K562 (cell line): ENCODE measurements around the gene RAD50. TPM values are rescaled to one million over a fixed set of nuclear protein-coding genes. Genes with fewer than 3 reads are reported as not detected.

ENCODE experiments used
- CAMTA2 ChIP-seq: fragments of 250-450 bp; sonication (Bioruptor Pico); conservative IDR thresholded peaks from 2 replicates; pipeline ENCODE4 v1.5.1; 2022
- GABPA ChIP-seq: fragments of 200-800 bp; sonication (Bioruptor generic); conservative IDR thresholded peaks from 2 replicates; pipeline ENCODE4 v1.6.1; 2016; ENCODE audit warnings: low read depth, missing genetic modification characterization, missing compliant biosample characterization
- HEY1 ChIP-seq: fragments of 250-450 bp; sonication (Bioruptor Pico); IDR thresholded peaks from 2 replicates; pipeline ENCODE4 v1.5.0; 2020; ENCODE audit warnings: mild to moderate bottlenecking, moderate library complexity, borderline replicate concordance
- HIVEP1 ChIP-seq: fragments of 250-450 bp; sonication (Bioruptor Pico); IDR thresholded peaks from 2 replicates; pipeline ENCODE4 v1.4.0; 2020; ENCODE audit warnings: mild to moderate bottlenecking
- RCOR1 ChIP-seq, 2 experiments: IDR thresholded peaks; 2 replicates each; pipeline ENCODE4 v1.6.1; 2012; ENCODE audit warnings: low read depth in 2 of 2, low read length in 2 of 2, borderline replicate concordance in 1 of 2, improper control_type of control experiment in 1 of 2
- TEAD4 ChIP-seq, 2 experiments: sonication (generic) in 1 of 2; formaldehyde crosslinking in 1 of 2; IDR thresholded peaks; 2 replicates each; pipeline versions ENCODE4 v1.6.1 to v1.8.0; 2012 to 2022; ENCODE audit warnings: borderline replicate concordance in 1 of 2, inconsistent platforms in 1 of 2, low read length in 1 of 2, mild to moderate bottlenecking in 1 of 2, missing genetic modification reagents in 1 of 2
- ZKSCAN8 ChIP-seq: fragments of 200-800 bp; sonication (Bioruptor generic); IDR thresholded peaks from 2 replicates; pipeline ENCODE4 v1.6.1; 2016; ENCODE audit warnings: missing genetic modification characterization, missing compliant biosample characterization
- polyA plus RNA-seq, 8 experiments: library from polyadenylated mRNA; depleted of rRNA in 4 of 8; stranded (reverse) in 5 of 8; unstranded in 3 of 8; fragments of >200 nt; fragmentation: Nextera tagmentation in 2 of 8; fragmentation: Illumina TruSeq in 1 of 8; extraction: Ambion mirVana in 2 of 8; extraction: Trizol in 1 of 8; gene quantifications; 2 replicates each; pipeline versions ENCODE4 v1.2.1 to v1.2.3, GENCODE V29; 2011 to 2014; ENCODE audit warnings: inconsistent platforms in 1 of 8, missing spikeins in 1 of 8
- total RNA-seq, 7 experiments: library from RNA; depleted of rRNA in 6 of 7; stranded (reverse); fragments of >200 nt in 6 of 7; fragmentation: Illumina TruSeq in 2 of 7; extraction: Trizol in 2 of 7; gene quantifications; 2 replicates each; pipeline versions ENCODE4 v1.2.1 to v1.2.3, GENCODE V29; 2011 to 2021; ENCODE audit warnings: low replicate concordance in 1 of 7
- TF ChIP-seq, protein P1 (sequence below), 2 experiments: fragments of 450-650 bp; IDR thresholded peaks; 2 replicates each; pipeline ENCODE4 v1.6.1; 2016; ENCODE audit warnings: mild to moderate bottlenecking in 2 of 2, borderline replicate concordance in 1 of 2, low read depth in 1 of 2, moderate library complexity in 1 of 2
- TF ChIP-seq, protein P2 (sequence below): sonication (generic); formaldehyde crosslinking; IDR thresholded peaks from 2 replicates; pipeline ENCODE4 v1.8.1; 2023; ENCODE audit warnings: mild to moderate bottlenecking, missing genetic modification reagents
- TF ChIP-seq, protein P3 (sequence below): fragments of 450-650 bp; formaldehyde crosslinking; IDR thresholded peaks from 2 replicates; pipeline ENCODE4 v1.4.0; 2022; ENCODE audit warnings: mild to moderate bottlenecking, moderate library complexity
- TF ChIP-seq, protein P4 (sequence below): fragments of 450-650 bp; formaldehyde crosslinking; IDR thresholded peaks from 2 replicates; pipeline ENCODE4 v1.4.0; 2022; ENCODE audit warnings: missing genetic modification characterization
- TF ChIP-seq, protein P5 (sequence below): sonication (generic); formaldehyde crosslinking; IDR thresholded peaks from 2 replicates; pipeline ENCODE4 v1.8.1; 2023; ENCODE audit warnings: mild to moderate bottlenecking, missing genetic modification reagents

Gene RAD50
- total and polyA plus RNA-seq, 9 of the 15 experiments (the other 6 are each of a cell fraction or from before 2014, with no cell fraction given): 15.3 to 74.2 (median 44.1) TPM

DNA sequence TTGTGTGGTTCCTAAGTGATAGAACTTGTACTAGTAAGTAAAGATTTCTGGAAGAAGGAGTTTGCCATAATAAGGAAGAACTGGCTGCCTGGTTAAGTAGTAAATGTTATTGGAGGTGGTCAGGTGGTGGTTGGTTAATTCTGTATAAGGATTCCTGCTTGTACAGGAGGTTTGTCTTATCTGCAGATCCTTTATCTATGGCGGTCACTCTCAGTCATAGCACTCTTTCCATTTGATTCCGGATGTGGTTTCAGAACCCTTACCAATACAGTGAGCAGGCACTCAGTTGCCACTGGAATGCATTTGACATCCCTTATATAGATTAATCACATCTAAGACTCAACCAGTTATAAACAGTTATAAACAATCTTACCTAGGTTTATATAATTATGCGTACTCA lies 50.3 kb downstream of the RAD50 start (continued):
- TF ChIP-seq, protein P1, sequence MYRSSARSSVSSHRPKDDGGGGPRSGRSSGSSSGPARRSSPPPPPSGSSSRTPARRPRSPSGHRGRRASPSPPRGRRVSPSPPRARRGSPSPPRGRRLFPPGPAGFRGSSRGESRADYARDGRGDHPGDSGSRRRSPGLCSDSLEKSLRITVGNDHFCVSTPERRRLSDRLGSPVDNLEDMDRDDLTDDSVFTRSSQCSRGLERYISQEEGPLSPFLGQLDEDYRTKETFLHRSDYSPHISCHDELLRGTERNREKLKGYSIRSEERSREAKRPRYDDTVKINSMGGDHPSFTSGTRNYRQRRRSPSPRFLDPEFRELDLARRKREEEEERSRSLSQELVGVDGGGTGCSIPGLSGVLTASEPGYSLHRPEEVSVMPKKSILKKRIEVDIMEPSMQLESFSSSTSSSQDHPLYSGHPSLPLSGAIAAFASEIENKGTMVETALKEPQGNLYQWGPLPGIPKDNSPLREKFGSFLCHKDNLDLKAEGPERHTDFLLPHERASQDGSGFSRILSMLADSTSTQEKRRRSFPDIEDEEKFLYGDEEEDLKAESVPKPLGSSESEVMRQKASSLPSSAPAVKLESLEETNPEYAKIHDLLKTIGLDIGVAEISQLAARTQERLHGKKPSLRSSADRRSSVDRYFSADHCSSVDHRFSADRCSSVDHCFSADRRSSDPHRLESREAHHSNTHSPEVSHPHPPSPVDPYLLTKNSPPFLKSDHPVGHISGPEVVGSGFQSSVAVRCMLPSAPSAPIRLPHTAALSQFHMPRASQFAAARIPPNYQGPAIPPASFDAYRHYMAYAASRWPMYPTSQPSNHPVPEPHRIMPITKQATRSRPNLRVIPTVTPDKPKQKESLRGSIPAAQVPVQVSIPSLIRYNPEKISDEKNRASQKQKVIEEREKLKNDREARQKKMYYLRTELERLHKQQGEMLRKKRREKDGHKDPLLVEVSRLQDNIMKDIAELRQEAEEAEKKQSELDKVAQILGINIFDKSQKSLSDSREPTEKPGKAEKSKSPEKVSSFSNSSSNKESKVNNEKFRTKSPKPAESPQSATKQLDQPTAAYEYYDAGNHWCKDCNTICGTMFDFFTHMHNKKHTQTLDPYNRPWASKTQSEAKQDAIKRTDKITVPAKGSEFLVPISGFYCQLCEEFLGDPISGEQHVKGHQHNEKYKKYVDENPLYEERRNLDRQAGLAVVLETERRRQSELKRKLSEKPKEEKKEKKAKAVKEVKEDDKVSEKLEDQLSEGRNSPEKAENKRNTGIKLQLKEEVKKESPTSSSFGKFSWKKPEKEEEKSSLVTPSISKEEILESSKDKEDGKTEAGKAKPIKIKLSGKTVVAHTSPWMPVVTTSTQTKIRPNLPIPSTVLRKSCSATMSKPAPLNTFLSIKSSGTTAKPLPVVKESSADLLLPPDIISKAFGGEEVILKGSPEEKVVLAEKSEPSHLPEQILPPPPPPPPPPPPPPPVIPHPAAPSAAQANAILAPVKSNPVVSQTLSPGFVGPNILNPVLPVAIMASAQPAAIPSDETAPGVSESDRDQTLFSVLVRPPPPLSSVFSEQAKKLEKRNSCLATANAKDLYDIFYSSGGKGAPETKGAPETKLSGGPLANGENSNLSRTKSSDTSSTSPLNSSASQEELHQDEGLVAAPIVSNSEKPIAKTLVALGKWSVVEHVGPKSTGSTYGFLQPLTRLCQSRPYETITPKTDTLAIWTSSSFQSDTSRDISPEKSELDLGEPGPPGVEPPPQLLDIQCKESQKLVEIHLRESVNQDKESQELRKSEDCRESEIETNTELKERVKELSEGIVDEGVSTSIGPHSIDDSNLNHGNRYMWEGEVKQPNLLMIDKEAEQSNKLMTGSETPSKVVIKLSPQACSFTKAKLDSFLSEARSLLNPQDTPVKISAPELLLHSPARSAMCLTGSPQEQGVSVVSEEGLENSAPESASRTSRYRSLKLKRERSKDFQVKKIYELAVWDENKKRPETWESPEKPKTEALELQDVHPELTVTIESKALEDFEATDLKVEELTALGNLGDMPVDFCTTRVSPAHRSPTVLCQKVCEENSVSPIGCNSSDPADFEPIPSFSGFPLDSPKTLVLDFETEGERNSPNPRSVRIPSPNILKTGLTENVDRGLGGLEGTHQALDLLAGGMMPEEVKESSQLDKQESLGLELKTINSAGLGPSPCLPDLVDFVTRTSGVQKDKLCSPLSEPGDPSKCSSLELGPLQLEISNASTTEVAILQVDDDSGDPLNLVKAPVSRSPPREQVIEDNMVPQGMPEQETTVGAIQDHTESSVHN (IDR thresholded peaks at IDR 0.05; ENCODE audit: borderline replicate concordance in 1 of 2, low read depth in 1 of 2): no peak
- TF ChIP-seq RCOR1 (IDR thresholded peaks at IDR 0.05; ENCODE audit: borderline replicate concordance in 1 of 2, low read depth in 2 of 2, low read length in 2 of 2) (peak in 1 of 2 experiments; percentile 47; a peak in 1 of 4 replicates), TEAD4 (IDR thresholded peaks at IDR 0.05; ENCODE audit: low read length) (peak; percentile 27; the same call in 1 of the 2 replicates), TEAD4 (CRISPR knock-in tag; IDR thresholded peaks at IDR 0.05; ENCODE audit: borderline replicate concordance) (no peak), GABPA (tag) (peak; percentile 33; the same call in 1 of the 2 replicates), ZKSCAN8 (no peak), HEY1 (CRISPR knock-in tag) (no peak), HIVEP1 (CRISPR knock-in tag) (no peak), CAMTA2 (CRISPR knock-in tag) (no peak)
- TF ChIP-seq, protein P2, sequence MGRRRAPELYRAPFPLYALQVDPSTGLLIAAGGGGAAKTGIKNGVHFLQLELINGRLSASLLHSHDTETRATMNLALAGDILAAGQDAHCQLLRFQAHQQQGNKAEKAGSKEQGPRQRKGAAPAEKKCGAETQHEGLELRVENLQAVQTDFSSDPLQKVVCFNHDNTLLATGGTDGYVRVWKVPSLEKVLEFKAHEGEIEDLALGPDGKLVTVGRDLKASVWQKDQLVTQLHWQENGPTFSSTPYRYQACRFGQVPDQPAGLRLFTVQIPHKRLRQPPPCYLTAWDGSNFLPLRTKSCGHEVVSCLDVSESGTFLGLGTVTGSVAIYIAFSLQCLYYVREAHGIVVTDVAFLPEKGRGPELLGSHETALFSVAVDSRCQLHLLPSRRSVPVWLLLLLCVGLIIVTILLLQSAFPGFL (CRISPR knock-in tag): no peak
- TF ChIP-seq, protein P3, sequence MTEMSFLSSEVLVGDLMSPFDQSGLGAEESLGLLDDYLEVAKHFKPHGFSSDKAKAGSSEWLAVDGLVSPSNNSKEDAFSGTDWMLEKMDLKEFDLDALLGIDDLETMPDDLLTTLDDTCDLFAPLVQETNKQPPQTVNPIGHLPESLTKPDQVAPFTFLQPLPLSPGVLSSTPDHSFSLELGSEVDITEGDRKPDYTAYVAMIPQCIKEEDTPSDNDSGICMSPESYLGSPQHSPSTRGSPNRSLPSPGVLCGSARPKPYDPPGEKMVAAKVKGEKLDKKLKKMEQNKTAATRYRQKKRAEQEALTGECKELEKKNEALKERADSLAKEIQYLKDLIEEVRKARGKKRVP: no peak
- TF ChIP-seq, protein P4, sequence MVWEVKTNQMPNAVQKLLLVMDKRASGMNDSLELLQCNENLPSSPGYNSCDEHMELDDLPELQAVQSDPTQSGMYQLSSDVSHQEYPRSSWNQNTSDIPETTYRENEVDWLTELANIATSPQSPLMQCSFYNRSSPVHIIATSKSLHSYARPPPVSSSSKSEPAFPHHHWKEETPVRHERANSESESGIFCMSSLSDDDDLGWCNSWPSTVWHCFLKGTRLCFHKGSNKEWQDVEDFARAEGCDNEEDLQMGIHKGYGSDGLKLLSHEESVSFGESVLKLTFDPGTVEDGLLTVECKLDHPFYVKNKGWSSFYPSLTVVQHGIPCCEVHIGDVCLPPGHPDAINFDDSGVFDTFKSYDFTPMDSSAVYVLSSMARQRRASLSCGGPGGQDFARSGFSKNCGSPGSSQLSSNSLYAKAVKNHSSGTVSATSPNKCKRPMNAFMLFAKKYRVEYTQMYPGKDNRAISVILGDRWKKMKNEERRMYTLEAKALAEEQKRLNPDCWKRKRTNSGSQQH (CRISPR knock-in tag): no peak
- TF ChIP-seq, protein P5, sequence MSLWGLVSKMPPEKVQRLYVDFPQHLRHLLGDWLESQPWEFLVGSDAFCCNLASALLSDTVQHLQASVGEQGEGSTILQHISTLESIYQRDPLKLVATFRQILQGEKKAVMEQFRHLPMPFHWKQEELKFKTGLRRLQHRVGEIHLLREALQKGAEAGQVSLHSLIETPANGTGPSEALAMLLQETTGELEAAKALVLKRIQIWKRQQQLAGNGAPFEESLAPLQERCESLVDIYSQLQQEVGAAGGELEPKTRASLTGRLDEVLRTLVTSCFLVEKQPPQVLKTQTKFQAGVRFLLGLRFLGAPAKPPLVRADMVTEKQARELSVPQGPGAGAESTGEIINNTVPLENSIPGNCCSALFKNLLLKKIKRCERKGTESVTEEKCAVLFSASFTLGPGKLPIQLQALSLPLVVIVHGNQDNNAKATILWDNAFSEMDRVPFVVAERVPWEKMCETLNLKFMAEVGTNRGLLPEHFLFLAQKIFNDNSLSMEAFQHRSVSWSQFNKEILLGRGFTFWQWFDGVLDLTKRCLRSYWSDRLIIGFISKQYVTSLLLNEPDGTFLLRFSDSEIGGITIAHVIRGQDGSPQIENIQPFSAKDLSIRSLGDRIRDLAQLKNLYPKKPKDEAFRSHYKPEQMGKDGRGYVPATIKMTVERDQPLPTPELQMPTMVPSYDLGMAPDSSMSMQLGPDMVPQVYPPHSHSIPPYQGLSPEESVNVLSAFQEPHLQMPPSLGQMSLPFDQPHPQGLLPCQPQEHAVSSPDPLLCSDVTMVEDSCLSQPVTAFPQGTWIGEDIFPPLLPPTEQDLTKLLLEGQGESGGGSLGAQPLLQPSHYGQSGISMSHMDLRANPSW (CRISPR knock-in tag): no peak
